Measurements from ENCODE around the gene LYST.

GRCh38 chr1:235851939-235852338 is 14.8 kb downstream of the LYST start:
- no peak for TF ChIP-seq CTCF (conservative IDR thresholded peaks at IDR 0.05; ENCODE audit: low read length)
- no peak for TF ChIP-seq EZH2phosphoT487 (IDR thresholded peaks at IDR 0.05; ENCODE audit: borderline replicate concordance)
